Keratinocyte (primary cell): ENCODE measurements around the gene BDKRB2. TPM values are rescaled to one million over a fixed set of nuclear protein-coding genes. Genes with fewer than 3 reads are reported as not detected.

Experiments
- DNase-seq: peaks from one replicate; pipeline ENCODE4 v3.0.0-alpha.2; 2011; ENCODE audit warnings: low read depth, missing footprints, low spot score
- FAIRE-seq: peaks from 2 replicates; lab custom pipeline; 2011; peaks lifted over from hg19 to GRCh38; lab: Jason Lieb, UNC
- H2AFZ ChIP-seq: 2 replicates; pipeline ENCODE4 v1.6.0; 2012; ENCODE audit warnings: low read length, control low read depth, inconsistent platforms; ENCODE audit not compliant: control insufficient read depth
- H3K27ac ChIP-seq: 2 replicates; pipeline ENCODE4 v1.5.1; 2011; ENCODE audit warnings: low read length; ENCODE audit not compliant: control insufficient read depth, insufficient read depth
- H3K27me3 ChIP-seq: 3 replicates; pipeline ENCODE4 v1.6.0; 2011; ENCODE audit warnings: low read length; ENCODE audit not compliant: control insufficient read depth, insufficient read depth; ENCODE audit errors: extremely low read depth
- H3K36me3 ChIP-seq, 2 experiments: 2 replicates in 1 of 2; 3 replicates in 1 of 2; pipeline ENCODE4 v1.5.1; 2011; ENCODE audit warnings: low read length in 2 of 2, mild to moderate bottlenecking in 1 of 2; ENCODE audit not compliant: control insufficient read depth in 2 of 2, insufficient read depth in 2 of 2; ENCODE audit errors: extremely low read depth in 1 of 2
- H3K4me1 ChIP-seq: 3 replicates; pipeline ENCODE4 v1.5.1; 2011; ENCODE audit warnings: low read length; ENCODE audit not compliant: control insufficient read depth, insufficient read depth; ENCODE audit errors: extremely low read depth
- H3K4me2 ChIP-seq: 3 replicates; pipeline ENCODE4 v1.6.0; 2011; ENCODE audit warnings: low read depth, low read length; ENCODE audit not compliant: control insufficient read depth, insufficient read depth; ENCODE audit errors: extremely low read depth
- H3K4me3 ChIP-seq, 3 experiments: fragments of 200-600 bp in 1 of 3; sonication (generic) in 1 of 3; 2 replicates in 2 of 3; 3 replicates in 1 of 3; pipeline ENCODE4 v1.5.1; 2011 to 2016; ENCODE audit warnings: low read length in 3 of 3, mild to moderate bottlenecking in 3 of 3, control low read depth in 2 of 3, inconsistent platforms in 1 of 3, low read depth in 1 of 3, mixed read lengths in 1 of 3, mixed run types in 1 of 3, moderate library complexity in 1 of 3; ENCODE audit not compliant: control insufficient read depth in 2 of 3, insufficient read depth in 2 of 3; ENCODE audit errors: extremely low read depth in 1 of 3
- H3K79me2 ChIP-seq: 2 replicates; pipeline ENCODE4 v1.6.0; 2012; ENCODE audit warnings: low read length; ENCODE audit not compliant: control insufficient read depth, insufficient read depth
- H3K9ac ChIP-seq: 3 replicates; pipeline ENCODE4 v1.6.0; 2011; ENCODE audit warnings: low read length; ENCODE audit not compliant: control insufficient read depth, insufficient read depth; ENCODE audit errors: extremely low read depth
- H3K9me1 ChIP-seq: 3 replicates; pipeline ENCODE4 v1.6.0; 2011; ENCODE audit warnings: low read length; ENCODE audit not compliant: control insufficient read depth, insufficient read depth; ENCODE audit errors: extremely low read depth
- H3K9me3 ChIP-seq: 2 replicates; pipeline ENCODE4 v1.5.1; 2012; ENCODE audit warnings: low read depth, low read length; ENCODE audit not compliant: control insufficient read depth
- H4K20me1 ChIP-seq: 3 replicates; pipeline ENCODE4 v1.6.0; 2011; ENCODE audit warnings: low read length; ENCODE audit not compliant: control insufficient read depth, insufficient read depth; ENCODE audit errors: extremely low read depth
- EZH2 ChIP-seq: IDR thresholded peaks from one replicate; pipeline ENCODE4 v1.6.1; 2012; ENCODE audit warnings: inconsistent platforms, mild to moderate bottlenecking, low read length, moderate library complexity
- dilution Hi-C: fragments of 300-500 bp; cut with MboI; formaldehyde crosslinking; loops from one replicate; pipeline ENCODE4 v1.7.0; 2020; ENCODE audit warnings: low sequenced_read_pairs; ENCODE audit not compliant: extremely low pct_ligation_motif_present
- polyA plus RNA-seq, 5 experiments: library from polyadenylated mRNA; depleted of rRNA in 3 of 5; stranded (reverse) in 3 of 5; stranded (forward) in 1 of 5; unstranded in 1 of 5; fragments of >200 nt; gene quantifications; 1 replicate in 1 of 5; 2 replicates in 3 of 5; 3 replicates in 1 of 5; pipeline versions ENCODE4 v1.2.1 to v1.2.3, GENCODE V29; 2011 to 2012; ENCODE audit warnings: missing spikeins in 2 of 5, low read depth in 1 of 5, low replicate concordance in 1 of 5
- TF ChIP-seq, protein P1 (sequence below), 3 experiments: IDR thresholded peaks in 1 of 3; conservative IDR thresholded peaks in 1 of 3; optimal IDR thresholded peaks in 1 of 3; 2 replicates in 2 of 3; 3 replicates in 1 of 3; pipeline versions ENCODE3 to v1.5.1; 2011; ENCODE audit warnings: low read length in 3 of 3, mild to moderate bottlenecking in 3 of 3, moderate library complexity in 2 of 3, control low read depth in 1 of 3, inconsistent platforms in 1 of 3; ENCODE audit not compliant: insufficient read depth in 2 of 3; ENCODE audit errors: extremely low read depth in 1 of 3

BDKRB2 gene
- polyA plus RNA-seq, 1 donor (not counting 4 experiments of a cell fraction or from before 2014, with no cell fraction given): 13.2 TPM

GRCh38 chr14:96250485-96250884, 45.8 kb downstream of the BDKRB2 start:
- dilution Hi-C loops: no loop called here
- H4K20me1 ChIP-seq: no peaks in the 10 kb centered on the region
- no peak for TF ChIP-seq EZH2
- TF ChIP-seq, protein P1, sequence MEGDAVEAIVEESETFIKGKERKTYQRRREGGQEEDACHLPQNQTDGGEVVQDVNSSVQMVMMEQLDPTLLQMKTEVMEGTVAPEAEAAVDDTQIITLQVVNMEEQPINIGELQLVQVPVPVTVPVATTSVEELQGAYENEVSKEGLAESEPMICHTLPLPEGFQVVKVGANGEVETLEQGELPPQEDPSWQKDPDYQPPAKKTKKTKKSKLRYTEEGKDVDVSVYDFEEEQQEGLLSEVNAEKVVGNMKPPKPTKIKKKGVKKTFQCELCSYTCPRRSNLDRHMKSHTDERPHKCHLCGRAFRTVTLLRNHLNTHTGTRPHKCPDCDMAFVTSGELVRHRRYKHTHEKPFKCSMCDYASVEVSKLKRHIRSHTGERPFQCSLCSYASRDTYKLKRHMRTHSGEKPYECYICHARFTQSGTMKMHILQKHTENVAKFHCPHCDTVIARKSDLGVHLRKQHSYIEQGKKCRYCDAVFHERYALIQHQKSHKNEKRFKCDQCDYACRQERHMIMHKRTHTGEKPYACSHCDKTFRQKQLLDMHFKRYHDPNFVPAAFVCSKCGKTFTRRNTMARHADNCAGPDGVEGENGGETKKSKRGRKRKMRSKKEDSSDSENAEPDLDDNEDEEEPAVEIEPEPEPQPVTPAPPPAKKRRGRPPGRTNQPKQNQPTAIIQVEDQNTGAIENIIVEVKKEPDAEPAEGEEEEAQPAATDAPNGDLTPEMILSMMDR (optimal IDR thresholded peaks at IDR 0.05 in 1 of 3, IDR thresholded peaks at IDR 0.05 in 1 of 3, conservative IDR thresholded peaks at IDR 0.05 in 1 of 3; ENCODE audit: extremely low read depth in 1 of 3, insufficient read depth in 2 of 3, low read length in 3 of 3): no peak
- no peak overlapping the region for H3K27ac ChIP-seq
- H3K9me3 ChIP-seq: no peaks in the 10 kb centered on the region
- H3K79me2 ChIP-seq: no peaks in the 10 kb centered on the region
- no peak for FAIRE-seq
- H3K27me3 ChIP-seq: no peaks in the 10 kb centered on the region
- H3K4me1 ChIP-seq: peaks cover 26% of the 10 kb centered on the region
- no peaks in the 10 kb centered on the region for H3K36me3 ChIP-seq
- no peak overlapping the region for H2AFZ ChIP-seq
- DNase-seq: no peak
- H3K9me1 ChIP-seq: no peaks in the 10 kb centered on the region
- no peak overlapping the region for H3K4me2 ChIP-seq
- no peak overlapping the region for H3K9ac ChIP-seq
- no peak overlapping the region for H3K4me3 ChIP-seq

GRCh38 chr14:96251656-96252155, 47.1 kb downstream of the BDKRB2 start:
- H3K4me1 ChIP-seq: peaks cover 33% of the 10 kb centered on the region
- no peaks in the 10 kb centered on the region for H3K79me2 ChIP-seq
- no peaks in the 10 kb centered on the region for H3K9me1 ChIP-seq
- no peak overlapping the region for H3K4me3 ChIP-seq
- H3K27me3 ChIP-seq: no peaks in the 10 kb centered on the region
- H3K27ac ChIP-seq: no peak overlapping the region
- no peak overlapping the region for H3K9ac ChIP-seq
- TF ChIP-seq EZH2: no peak
- TF ChIP-seq, protein P1 (optimal IDR thresholded peaks at IDR 0.05 in 1 of 3, IDR thresholded peaks at IDR 0.05 in 1 of 3, conservative IDR thresholded peaks at IDR 0.05 in 1 of 3; ENCODE audit: extremely low read depth in 1 of 3, insufficient read depth in 2 of 3, low read length in 3 of 3): no peak
- H3K9me3 ChIP-seq: no peaks in the 10 kb centered on the region
- H2AFZ ChIP-seq: no peak overlapping the region
- DNase-seq: no peak
- no peaks in the 10 kb centered on the region for H4K20me1 ChIP-seq
- no peak for FAIRE-seq
- dilution Hi-C loops: no loop called here
- H3K4me2 ChIP-seq: no peak overlapping the region
- H3K36me3 ChIP-seq: no peaks in the 10 kb centered on the region
